Measurements from ENCODE around the gene TRNT1.

DNA sequence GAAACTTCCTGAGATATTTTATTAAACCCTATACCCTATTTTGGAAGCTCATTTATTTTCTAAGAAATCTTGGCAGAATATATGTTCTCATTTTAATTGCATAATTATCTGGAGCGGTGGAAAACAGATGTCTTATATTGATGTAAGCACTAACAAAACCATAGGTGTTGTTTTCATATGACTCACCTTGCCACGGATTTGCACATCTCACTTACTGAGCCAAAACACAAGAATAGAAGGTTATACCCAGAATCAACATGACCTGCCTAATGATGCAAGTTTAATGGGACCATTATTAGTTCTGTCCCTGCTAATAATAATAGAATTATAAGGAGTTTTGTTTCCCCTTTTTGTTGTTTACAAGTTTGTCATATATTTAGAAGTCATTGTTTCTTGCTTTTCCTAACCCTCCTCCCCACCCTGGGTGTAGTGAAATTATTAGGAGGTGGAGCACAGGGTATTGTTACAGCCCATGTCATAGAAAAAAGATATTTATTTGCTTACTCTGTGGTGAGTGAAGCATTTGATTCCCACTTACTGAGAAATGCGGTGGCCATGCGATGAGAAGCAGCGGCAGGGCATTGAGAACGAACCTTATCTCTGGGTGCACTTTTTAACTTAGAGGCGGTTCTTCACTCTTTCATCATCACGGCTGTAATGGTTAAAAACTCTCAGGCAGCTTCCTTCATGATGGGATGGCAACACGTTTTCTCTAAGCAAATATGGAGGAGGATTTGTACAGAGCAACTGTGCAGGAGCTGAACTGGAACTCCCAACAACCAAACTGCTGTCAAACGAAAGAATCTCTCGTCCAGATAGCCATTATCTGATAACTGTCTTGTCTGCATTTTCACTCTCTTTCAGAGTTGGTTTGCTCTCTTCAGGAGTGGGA is 17.1 kb upstream of the TRNT1 start:
- no peak for TF ChIP-seq POLR2A (IDR thresholded peaks at IDR 0.05)
- TF ChIP-seq, protein P1, sequence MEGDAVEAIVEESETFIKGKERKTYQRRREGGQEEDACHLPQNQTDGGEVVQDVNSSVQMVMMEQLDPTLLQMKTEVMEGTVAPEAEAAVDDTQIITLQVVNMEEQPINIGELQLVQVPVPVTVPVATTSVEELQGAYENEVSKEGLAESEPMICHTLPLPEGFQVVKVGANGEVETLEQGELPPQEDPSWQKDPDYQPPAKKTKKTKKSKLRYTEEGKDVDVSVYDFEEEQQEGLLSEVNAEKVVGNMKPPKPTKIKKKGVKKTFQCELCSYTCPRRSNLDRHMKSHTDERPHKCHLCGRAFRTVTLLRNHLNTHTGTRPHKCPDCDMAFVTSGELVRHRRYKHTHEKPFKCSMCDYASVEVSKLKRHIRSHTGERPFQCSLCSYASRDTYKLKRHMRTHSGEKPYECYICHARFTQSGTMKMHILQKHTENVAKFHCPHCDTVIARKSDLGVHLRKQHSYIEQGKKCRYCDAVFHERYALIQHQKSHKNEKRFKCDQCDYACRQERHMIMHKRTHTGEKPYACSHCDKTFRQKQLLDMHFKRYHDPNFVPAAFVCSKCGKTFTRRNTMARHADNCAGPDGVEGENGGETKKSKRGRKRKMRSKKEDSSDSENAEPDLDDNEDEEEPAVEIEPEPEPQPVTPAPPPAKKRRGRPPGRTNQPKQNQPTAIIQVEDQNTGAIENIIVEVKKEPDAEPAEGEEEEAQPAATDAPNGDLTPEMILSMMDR (IDR thresholded peaks at IDR 0.05): no peak

All from heart left ventricle (tissue), 13 donors.